Measurements from ENCODE around the gene FAM156B. TPM values are rescaled to one million over a fixed set of nuclear protein-coding genes. Genes with fewer than 3 reads are reported as not detected.

Gene FAM156B
- total and polyA plus RNA-seq, 2 of the 8 experiments (the other 6 are each of a cell fraction or from before 2014, with no cell fraction given): 9.1 to 36.2 TPM

GRCh38 chrX:52852110-52852860 lies 44.8 kb upstream of the FAM156B start:
- Histone ChIP-seq H3K79me2 (ENCODE audit: control insufficient read depth in 1 of 2, insufficient read depth in 2 of 2, low read length in 2 of 2) (no peaks in the 10 kb centered on the region), H2AK5ac (ENCODE audit: low read depth, low read length) (no peak overlapping the region), H3K9me3 (ENCODE audit: insufficient read depth in 2 of 2, low read depth in 1 of 2, low read length in 1 of 2) (peaks cover 4 to 22% of the 10 kb centered on the region in 2 experiments; a peak in 2 of 4 replicates), H3K56ac (replicated peaks; ENCODE audit: insufficient read length, low read depth, low read length) (no peak overlapping the region), H3K9ac (replicated peaks in 1 of 4; ENCODE audit: extremely low read depth in 1 of 4, low read depth in 3 of 4, low read length in 3 of 4) (no peak overlapping the region), H3K4me2 (ENCODE audit: insufficient read depth in 1 of 2, low read depth in 2 of 2, low read length in 2 of 2) (no peak overlapping the region), H3K4me3 (ENCODE audit: extremely low read depth in 1 of 4, insufficient read depth in 2 of 4, low read depth in 3 of 4, low read length in 4 of 4) (no peak overlapping the region), H2BK5ac (ENCODE audit: low read depth, low read length) (no peak overlapping the region), H2BK120ac (replicated peaks; ENCODE audit: low read depth, low read length) (no peak overlapping the region), H3K14ac (ENCODE audit: insufficient read length) (no peak overlapping the region), H2BK20ac (ENCODE audit: low read length) (no peak overlapping the region), H2BK12ac (ENCODE audit: low read depth, low read length) (no peak overlapping the region), H4K91ac (replicated peaks; ENCODE audit: insufficient read length, low read length) (no peak overlapping the region), H3K79me1 (ENCODE audit: low read depth, low read length) (no peaks in the 10 kb centered on the region), H3K23me2 (ENCODE audit: low read depth, low read length) (no peaks in the 10 kb centered on the region), H2BK15ac (ENCODE audit: low read length) (no peak overlapping the region), H3K36me3 (ENCODE audit: control insufficient read depth in 2 of 4, insufficient read depth in 4 of 4, low read length in 3 of 4) (no peaks in the 10 kb centered on the region), H3K4me1 (replicated peaks in 1 of 4; ENCODE audit: control insufficient read depth in 3 of 4, insufficient read depth in 4 of 4, low read length in 3 of 4) (no peaks in the 10 kb centered on the region), H3K4ac (replicated peaks; ENCODE audit: insufficient read length, low read depth, low read length) (no peak overlapping the region), H4K20me1 (replicated peaks in 1 of 2; ENCODE audit: control insufficient read depth in 1 of 2, insufficient read depth in 2 of 2, low read length in 2 of 2) (no peaks in the 10 kb centered on the region), H4K8ac (ENCODE audit: extremely low read depth, insufficient read depth, low read length) (no peak overlapping the region), H3K18ac (ENCODE audit: extremely low read depth, low read length) (no peak overlapping the region), H3K27ac (ENCODE audit: low read depth, low read length) (no peak overlapping the region), H3K27me3 (replicated peaks in 1 of 4; ENCODE audit: control insufficient read depth in 3 of 4, extremely low read depth in 1 of 4, insufficient read depth in 3 of 4, low read length in 3 of 4) (no peaks in the 10 kb centered on the region), H2AFZ (ENCODE audit: low read length) (no peak overlapping the region), H4K5ac (ENCODE audit: insufficient read length, low read depth, low read length) (no peak overlapping the region), H3K23ac (ENCODE audit: insufficient read length) (no peak overlapping the region)
- FAIRE-seq: no peak
- DNase-seq (ENCODE audit: low read depth in 1 of 2, low spot score in 2 of 2): no peak
- CTCF ChIA-PET (ENCODE audit: partially characterized antibody): no interaction called here
- 84% methylated on average over 9 of the region's 9 CpGs; no CpG with 5 or more reads in 1 of the 2 experiments for WGBS, 2 experiments (ENCODE audit: extremely low coverage in 1 of 2, insufficient coverage in 1 of 2, insufficient read length in 1 of 2, insufficient replicate concordance in 2 of 2, low coverage in 1 of 2, low lambda C conversion rate in 2 of 2, missing lambda C conversion rate in 1 of 2)
- no peak for TF ChIP-seq ZNF274 (IDR thresholded peaks at IDR 0.05; ENCODE audit: borderline replicate concordance, extremely low read depth, low read length)
- no peak for TF ChIP-seq MAX (IDR thresholded peaks at IDR 0.05)
- TF ChIP-seq JUND (IDR thresholded peaks at IDR 0.05; ENCODE audit: low read length): no peak
- TF ChIP-seq NRF1 (IDR thresholded peaks at IDR 0.05; ENCODE audit: low read depth, low read length): no peak
- TF ChIP-seq KDM5A (IDR thresholded peaks at IDR 0.05; ENCODE audit: low read length): no peak
- no peak for TF ChIP-seq SRF (IDR thresholded peaks at IDR 0.05; ENCODE audit: low read depth, low read length)
- no peak for TF ChIP-seq TAF7 (optimal IDR thresholded peaks at IDR 0.05; ENCODE audit: borderline replicate concordance, low read depth, low read length)
- TF ChIP-seq TCF12 (IDR thresholded peaks at IDR 0.05; ENCODE audit: low read depth, low read length): no peak
- no peak for TF ChIP-seq MAFK (IDR thresholded peaks at IDR 0.05; ENCODE audit: low read depth, low read length)
- no peak for TF ChIP-seq USF2 (IDR thresholded peaks at IDR 0.05; ENCODE audit: low read length)
- TF ChIP-seq KDM1A (IDR thresholded peaks at IDR 0.05; ENCODE audit: borderline replicate concordance, low read length): no peak
- TF ChIP-seq RXRA (IDR thresholded peaks at IDR 0.05; ENCODE audit: insufficient read depth, low read depth, low read length): no peak
- POLR2A ChIA-PET (ENCODE audit: partially characterized antibody): no interaction called here

All from H1 (cell line).